ENCODE results near the gene ARNT2.

The ARNT2 gene

DNA sequence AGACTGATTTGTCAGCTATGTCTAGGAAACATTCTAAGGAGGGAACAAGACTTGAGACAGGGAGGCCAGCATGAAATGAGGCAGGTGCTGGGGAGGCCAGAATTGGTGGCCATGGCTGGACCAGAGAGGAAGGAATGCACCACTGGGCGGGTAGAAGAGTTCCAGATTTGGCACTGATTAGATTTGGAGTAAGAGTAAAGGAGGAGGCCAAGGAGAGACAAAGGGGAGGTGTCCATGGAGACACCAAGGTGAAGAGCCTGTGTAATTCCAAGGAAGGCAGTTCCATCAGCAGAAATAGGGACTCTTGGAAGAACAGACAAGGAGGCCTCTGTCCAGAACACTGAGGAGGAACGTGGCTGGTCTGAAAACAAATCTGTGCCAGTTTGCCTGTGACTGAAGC lies 1.8 kb downstream of the ARNT2 start:
- no peaks in the 10 kb centered on the region for H3K36me3 ChIP-seq (ENCODE audit: insufficient read depth, insufficient read length, low read length)
- DNase-seq (ENCODE audit: low read depth, low spot score) = no peak
- H3K9ac ChIP-seq (ENCODE audit: insufficient read length, low read depth) = no peak overlapping the region
- H3K4me3 ChIP-seq (ENCODE audit: insufficient read length, low read depth) = no peak overlapping the region
- peaks cover 2% of the 10 kb centered on the region for H3K4me1 ChIP-seq (ENCODE audit: insufficient read depth, insufficient read length)
- no peaks in the 10 kb centered on the region for H3K9me3 ChIP-seq (ENCODE audit: insufficient read depth, low read length)
- peaks cover 60% of the 10 kb centered on the region for H3K27me3 ChIP-seq (ENCODE audit: insufficient read depth, insufficient read length)
- TF ChIP-seq YY1 (IDR thresholded peaks at IDR 0.05; ENCODE audit: insufficient read depth, insufficient read length) (no peak), ZNF274 (IDR thresholded peaks at IDR 0.05; ENCODE audit: low read depth, low read length) (no peak), SUZ12 (IDR thresholded peaks at IDR 0.05; ENCODE audit: extremely low read depth, insufficient read depth, insufficient read length) (no peak)

DNA sequence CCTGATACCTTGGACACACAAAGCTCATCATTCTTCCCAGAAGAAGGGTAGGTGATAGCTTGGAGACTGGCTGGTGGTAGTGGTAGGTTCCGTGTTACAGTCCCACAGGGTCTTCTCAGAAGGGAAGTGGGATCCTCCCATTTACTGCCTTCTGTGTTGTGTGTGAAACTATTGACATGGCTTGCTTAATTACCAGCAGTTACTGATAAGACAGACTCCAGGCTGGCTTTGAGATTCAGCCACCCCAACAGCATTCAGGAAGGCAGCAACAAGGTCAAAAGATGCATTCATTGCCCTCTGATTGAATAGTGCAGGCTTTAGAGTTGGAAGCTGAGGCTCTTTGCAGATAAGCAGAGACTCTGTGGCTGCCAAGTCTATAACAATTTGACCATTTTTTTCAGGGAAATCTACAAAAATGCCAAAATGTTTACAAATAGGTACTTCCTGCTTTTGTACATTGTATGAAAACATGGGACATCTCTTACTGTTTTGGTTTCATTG lies 7.7 kb downstream of the ARNT2 start:
- peaks cover 10% of the 10 kb centered on the region for H3K27me3 ChIP-seq (ENCODE audit: insufficient read depth, insufficient read length)
- H3K4me3 ChIP-seq (ENCODE audit: insufficient read length, low read depth) = no peak overlapping the region
- DNase-seq (ENCODE audit: low read depth, low spot score) = no peak
- H3K9me3 ChIP-seq (ENCODE audit: insufficient read depth, low read length) = no peaks in the 10 kb centered on the region
- H3K36me3 ChIP-seq (ENCODE audit: insufficient read depth, insufficient read length, low read length) = no peaks in the 10 kb centered on the region
- H3K4me1 ChIP-seq (ENCODE audit: insufficient read depth, insufficient read length) = no peaks in the 10 kb centered on the region
- no peak overlapping the region for H3K9ac ChIP-seq (ENCODE audit: insufficient read length, low read depth)
- TF ChIP-seq ZNF274 (IDR thresholded peaks at IDR 0.05; ENCODE audit: low read depth, low read length) = no peak
- TF ChIP-seq YY1 (IDR thresholded peaks at IDR 0.05; ENCODE audit: insufficient read depth, insufficient read length) = no peak
- no peak for TF ChIP-seq SUZ12 (IDR thresholded peaks at IDR 0.05; ENCODE audit: extremely low read depth, insufficient read depth, insufficient read length)

DNA sequence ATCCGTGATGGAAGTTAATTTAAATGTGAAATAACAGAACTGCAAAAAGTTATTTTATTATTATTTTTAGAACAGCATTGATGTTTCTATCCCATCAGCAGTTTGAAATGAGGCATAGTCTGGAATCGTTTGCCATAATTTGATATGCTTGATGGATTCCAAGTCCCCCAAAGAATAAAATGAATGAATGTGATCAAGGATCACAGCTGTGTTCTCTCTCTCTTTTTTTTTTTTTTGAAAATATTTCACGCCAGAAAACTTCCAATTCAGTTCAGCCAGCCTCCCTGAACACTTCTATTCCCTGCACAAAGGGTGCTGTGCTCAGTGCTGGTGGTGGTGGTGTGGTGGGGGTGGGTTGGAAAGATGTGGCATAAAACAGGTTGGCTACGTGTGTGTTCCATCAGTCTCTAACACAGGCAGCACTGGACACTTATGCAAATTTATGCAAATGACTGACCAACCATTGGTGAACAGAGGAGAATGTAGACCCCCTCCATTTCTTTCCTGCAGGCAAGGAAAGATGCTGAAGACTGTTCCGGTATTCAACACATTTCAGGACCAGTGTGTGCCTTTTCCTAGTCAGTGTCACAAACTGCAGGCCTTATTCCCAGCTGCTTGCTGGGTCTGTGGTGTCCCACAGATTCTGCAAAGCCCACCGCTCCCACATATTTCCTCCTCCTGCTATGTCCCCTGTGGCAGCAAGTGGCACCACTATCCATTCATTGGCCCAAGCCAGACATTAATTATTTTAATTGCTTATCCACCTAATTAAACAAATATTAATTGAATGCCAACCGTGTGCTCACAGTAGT lies 10.6 kb downstream of the ARNT2 start:
- Histone ChIP-seq H3K27me3 (ENCODE audit: insufficient read depth, insufficient read length) (no peaks in the 10 kb centered on the region), H3K4me1 (ENCODE audit: insufficient read depth, insufficient read length) (no peaks in the 10 kb centered on the region), H3K4me3 (ENCODE audit: insufficient read length, low read depth) (no peak overlapping the region), H3K36me3 (ENCODE audit: insufficient read depth, insufficient read length, low read length) (no peaks in the 10 kb centered on the region), H3K9ac (ENCODE audit: insufficient read length, low read depth) (no peak overlapping the region), H3K9me3 (ENCODE audit: insufficient read depth, low read length) (no peaks in the 10 kb centered on the region)
- DNase-seq (ENCODE audit: low read depth, low spot score) = no peak
- TF ChIP-seq SUZ12 (IDR thresholded peaks at IDR 0.05; ENCODE audit: extremely low read depth, insufficient read depth, insufficient read length) = no peak
- TF ChIP-seq YY1 (IDR thresholded peaks at IDR 0.05; ENCODE audit: insufficient read depth, insufficient read length) = no peak
- no peak for TF ChIP-seq ZNF274 (IDR thresholded peaks at IDR 0.05; ENCODE audit: low read depth, low read length)

DNA sequence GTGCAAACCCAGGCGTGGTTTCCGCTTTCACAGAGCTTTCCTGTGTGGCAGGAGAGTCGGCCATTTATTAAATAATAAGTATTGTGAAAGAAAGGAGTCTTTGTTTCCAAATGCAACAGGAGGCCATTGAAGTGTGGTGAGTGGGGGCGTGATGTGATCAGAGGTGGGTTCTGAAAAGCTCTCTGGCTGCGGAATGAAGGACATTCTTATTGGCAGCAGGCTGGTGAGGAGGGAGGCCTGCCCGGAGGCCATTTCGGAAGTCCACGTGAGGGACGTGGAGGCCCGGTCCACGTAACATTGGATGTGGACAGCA lies 11.1 kb downstream of the ARNT2 start:
- Histone ChIP-seq H3K4me1 (ENCODE audit: insufficient read depth, insufficient read length) (no peaks in the 10 kb centered on the region), H3K27me3 (ENCODE audit: insufficient read depth, insufficient read length) (no peaks in the 10 kb centered on the region), H3K9ac (ENCODE audit: insufficient read length, low read depth) (no peak overlapping the region), H3K4me3 (ENCODE audit: insufficient read length, low read depth) (no peak overlapping the region), H3K9me3 (ENCODE audit: insufficient read depth, low read length) (no peaks in the 10 kb centered on the region), H3K36me3 (ENCODE audit: insufficient read depth, insufficient read length, low read length) (no peaks in the 10 kb centered on the region)
- no peak for DNase-seq (ENCODE audit: low read depth, low spot score)
- TF ChIP-seq ZNF274 (IDR thresholded peaks at IDR 0.05; ENCODE audit: low read depth, low read length) = no peak
- TF ChIP-seq SUZ12 (IDR thresholded peaks at IDR 0.05; ENCODE audit: extremely low read depth, insufficient read depth, insufficient read length) = no peak

DNA sequence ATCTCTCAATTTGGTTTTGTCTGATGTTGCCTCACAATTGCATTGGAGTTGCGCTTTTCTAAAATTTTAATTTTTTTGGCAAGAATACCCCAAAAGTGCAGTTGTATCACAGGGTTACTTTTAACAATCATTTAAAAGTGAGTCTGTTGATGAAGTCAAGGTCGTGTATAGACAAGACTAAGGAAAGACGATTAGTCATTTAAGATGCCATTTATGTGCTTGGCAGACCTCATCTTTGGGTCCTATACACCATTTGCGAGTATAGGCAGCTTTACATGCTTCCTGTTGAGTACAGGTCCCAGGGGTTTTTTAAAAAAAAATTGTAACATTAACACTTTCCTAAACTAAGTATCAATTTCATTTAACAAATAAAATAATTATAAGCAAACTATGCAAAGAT lies 12.5 kb downstream of the ARNT2 start:
- H3K9ac ChIP-seq (ENCODE audit: insufficient read length, low read depth) = no peak overlapping the region
- no peaks in the 10 kb centered on the region for H3K27me3 ChIP-seq (ENCODE audit: insufficient read depth, insufficient read length)
- DNase-seq (ENCODE audit: low read depth, low spot score) = no peak
- H3K4me1 ChIP-seq (ENCODE audit: insufficient read depth, insufficient read length) = no peaks in the 10 kb centered on the region
- no peaks in the 10 kb centered on the region for H3K36me3 ChIP-seq (ENCODE audit: insufficient read depth, insufficient read length, low read length)
- no peak overlapping the region for H3K4me3 ChIP-seq (ENCODE audit: insufficient read length, low read depth)
- no peaks in the 10 kb centered on the region for H3K9me3 ChIP-seq (ENCODE audit: insufficient read depth, low read length)
- no peak for TF ChIP-seq SUZ12 (IDR thresholded peaks at IDR 0.05; ENCODE audit: extremely low read depth, insufficient read depth, insufficient read length)
- no peak for TF ChIP-seq YY1 (IDR thresholded peaks at IDR 0.05; ENCODE audit: insufficient read depth, insufficient read length)
- TF ChIP-seq ZNF274 (IDR thresholded peaks at IDR 0.05; ENCODE audit: low read depth, low read length) = no peak

DNA sequence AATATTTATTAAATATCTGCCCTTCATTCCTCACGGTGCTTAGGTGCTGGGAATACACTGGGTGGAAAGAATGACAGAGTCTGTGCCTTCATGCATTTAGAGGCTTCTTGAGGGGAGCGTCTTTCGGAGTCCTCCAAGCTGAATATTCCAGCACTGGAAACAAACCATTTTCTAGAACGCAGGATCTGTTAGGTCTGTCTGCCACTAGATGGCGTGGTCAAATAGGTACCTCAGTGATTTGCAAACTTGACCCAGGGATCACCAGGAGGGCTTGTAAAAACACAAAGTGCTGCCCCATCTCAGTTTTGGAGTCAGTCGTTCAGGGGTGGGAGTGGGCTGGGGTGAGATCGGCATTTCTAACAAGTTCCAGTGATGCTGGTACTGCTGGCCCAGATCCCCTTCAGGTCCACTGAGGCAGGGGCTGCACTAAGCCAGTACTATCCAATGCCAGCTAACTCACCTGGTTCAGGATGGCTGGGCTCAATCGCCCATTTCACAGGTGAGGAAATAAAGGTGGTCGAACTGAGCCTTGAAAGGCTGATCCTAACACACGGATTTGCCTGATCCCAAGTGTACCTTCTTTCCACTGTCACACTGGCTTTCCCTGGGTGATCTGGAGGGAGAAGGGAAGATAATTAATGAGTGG lies 14.8 kb downstream of the ARNT2 start:
- H3K9me3 ChIP-seq (ENCODE audit: insufficient read depth, low read length) = no peaks in the 10 kb centered on the region
- H3K36me3 ChIP-seq (ENCODE audit: insufficient read depth, insufficient read length, low read length) = no peaks in the 10 kb centered on the region
- H3K4me1 ChIP-seq (ENCODE audit: insufficient read depth, insufficient read length) = no peaks in the 10 kb centered on the region
- H3K9ac ChIP-seq (ENCODE audit: insufficient read length, low read depth) = no peak overlapping the region
- TF ChIP-seq ZNF274 (IDR thresholded peaks at IDR 0.05; ENCODE audit: low read depth, low read length) (no peak), YY1 (IDR thresholded peaks at IDR 0.05; ENCODE audit: insufficient read depth, insufficient read length) (no peak), SUZ12 (IDR thresholded peaks at IDR 0.05; ENCODE audit: extremely low read depth, insufficient read depth, insufficient read length) (no peak)
- H3K4me3 ChIP-seq (ENCODE audit: insufficient read length, low read depth) = no peak overlapping the region
- DNase-seq (ENCODE audit: low read depth, low spot score) = peak; percentile 33
- no peaks in the 10 kb centered on the region for H3K27me3 ChIP-seq (ENCODE audit: insufficient read depth, insufficient read length)

DNA sequence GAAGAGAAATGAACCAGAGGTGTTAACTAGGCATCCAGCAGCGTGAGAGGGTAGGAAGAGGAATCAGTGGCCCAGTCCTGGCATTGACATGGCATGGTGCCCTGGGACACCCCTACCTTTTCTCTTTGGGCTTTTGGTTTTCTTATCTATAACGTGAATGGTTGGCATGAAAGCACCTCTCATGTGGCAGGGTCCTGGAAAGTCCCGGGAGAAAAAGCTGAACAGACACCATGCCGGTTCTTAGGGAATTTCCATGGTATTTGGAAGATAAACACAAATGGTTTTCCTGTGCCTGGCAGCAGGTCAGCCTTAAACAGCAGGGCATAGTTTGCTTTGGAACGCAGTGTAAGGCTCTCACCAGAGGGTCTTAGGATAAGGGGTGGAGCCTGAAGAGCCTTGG lies 15.4 kb downstream of the ARNT2 start:
- no peak for TF ChIP-seq ZNF274 (IDR thresholded peaks at IDR 0.05; ENCODE audit: low read depth, low read length)
- TF ChIP-seq YY1 (IDR thresholded peaks at IDR 0.05; ENCODE audit: insufficient read depth, insufficient read length) = no peak
- TF ChIP-seq SUZ12 (IDR thresholded peaks at IDR 0.05; ENCODE audit: extremely low read depth, insufficient read depth, insufficient read length) = no peak
- no peaks in the 10 kb centered on the region for H3K4me1 ChIP-seq (ENCODE audit: insufficient read depth, insufficient read length)

More for the DNA sequence above, 15.4 kb downstream of the ARNT2 start:
- H3K9ac ChIP-seq (ENCODE audit: insufficient read length, low read depth) = no peak overlapping the region
- no peak for DNase-seq (ENCODE audit: low read depth, low spot score)
- no peaks in the 10 kb centered on the region for H3K9me3 ChIP-seq (ENCODE audit: insufficient read depth, low read length)
- H3K27me3 ChIP-seq (ENCODE audit: insufficient read depth, insufficient read length) = no peaks in the 10 kb centered on the region
- H3K36me3 ChIP-seq (ENCODE audit: insufficient read depth, insufficient read length, low read length) = no peaks in the 10 kb centered on the region
- no peak overlapping the region for H3K4me3 ChIP-seq (ENCODE audit: insufficient read length, low read depth)

Measured in NT2/D1 (cell line).